Measurements from ENCODE around the gene SEMA3F. TPM values are rescaled to one million over a fixed set of nuclear protein-coding genes. Genes with fewer than 3 reads are reported as not detected.

Gene SEMA3F
- total and polyA plus RNA-seq, 10 of the 15 experiments (the other 5 are each of a cell fraction or from before 2014, with no cell fraction given), result 0.08 to 0.28 (median 0.12) TPM; not detected in 6

DNA sequence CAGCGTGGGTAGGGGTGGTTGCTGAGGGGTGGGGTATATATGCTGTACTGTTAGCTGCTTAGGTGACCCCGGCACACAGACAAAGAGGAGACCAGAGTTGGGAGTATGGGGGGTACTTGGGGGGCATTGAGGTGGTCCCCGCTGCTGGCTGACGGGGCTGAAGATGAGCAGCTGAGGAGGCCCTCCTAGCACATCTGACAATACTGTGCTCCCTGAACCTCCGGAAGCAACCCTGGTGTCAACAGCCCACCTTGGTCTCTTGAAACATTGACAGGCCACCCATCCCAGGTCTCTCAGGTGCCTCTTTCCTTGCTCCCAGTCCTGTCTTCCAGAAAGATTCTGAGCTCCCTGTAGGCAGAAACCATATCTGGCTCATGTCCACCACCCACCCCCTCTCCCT is 19.2 kb upstream of the SEMA3F start:
- POLR2A ChIA-PET, result no interaction called here
- RAD21 ChIA-PET (ENCODE audit: unreplicated experiment), result no interaction called here
- SMC1A ChIA-PET (ENCODE audit: uncharacterized antibody, unreplicated experiment), result no interaction called here
- Histone ChIP-seq H3K9me3 (replicated peaks; ENCODE audit: control insufficient read depth, insufficient read depth, low read length) (no peaks in the 10 kb centered on the region), H4K20me1 (ENCODE audit: control insufficient read depth, insufficient read depth) (no peaks in the 10 kb centered on the region), H3K4me3 (no peak overlapping the region), H3K4me2 (ENCODE audit: control insufficient read depth, insufficient read depth) (no peak overlapping the region), H3K27ac (ENCODE audit: control insufficient read depth, insufficient read depth) (no peak overlapping the region), H3K4me1 (ENCODE audit: control insufficient read depth, insufficient read depth, low read length) (no peaks in the 10 kb centered on the region), H3K9ac (ENCODE audit: control insufficient read depth, insufficient read depth, low read length) (no peak overlapping the region), H2AFZ (ENCODE audit: control insufficient read depth, low read depth, low read length) (no peak overlapping the region), H3K79me2 (ENCODE audit: control insufficient read depth, insufficient read depth, low read length) (no peaks in the 10 kb centered on the region), H3K36me3 (ENCODE audit: control insufficient read depth in 2 of 2, insufficient read depth in 2 of 2, low read length in 1 of 2) (no peaks in the 10 kb centered on the region), H3K27me3 (replicated peaks in 1 of 2; ENCODE audit: control insufficient read depth in 2 of 2, insufficient read depth in 2 of 2, low read length in 1 of 2) (peaks cover 0 to 2% of the 10 kb centered on the region in 2 experiments; a peak in 2 of 4 replicates)
- BruUV-seq (replicated peaks), result no TSS peak
- no peak for FAIRE-seq
- WGBS (ENCODE audit: insufficient coverage, insufficient replicate concordance, low lambda C conversion rate, missing lambda C conversion rate), result 13% methylated on average over 5 of the region's 5 CpGs
- no peak for ATAC-seq
- CTCF ChIA-PET, result interaction anchor here (0.6 to 1.6 kb wide), 4 partner anchors 14 to 55 kb away, joined by 3 to 4 read pairs (median 4); partner anchors contain the start of gene GNAT1
- in situ Hi-C loops (cut with MboI) (no loop called here), intact Hi-C loops (cut with micrococcal nuclease; ENCODE audit: unreplicated experiment) (no loop called here)
- no peak for DNase-seq (ENCODE audit: low read depth, low spot score)
- TF ChIP-seq, protein P1, sequence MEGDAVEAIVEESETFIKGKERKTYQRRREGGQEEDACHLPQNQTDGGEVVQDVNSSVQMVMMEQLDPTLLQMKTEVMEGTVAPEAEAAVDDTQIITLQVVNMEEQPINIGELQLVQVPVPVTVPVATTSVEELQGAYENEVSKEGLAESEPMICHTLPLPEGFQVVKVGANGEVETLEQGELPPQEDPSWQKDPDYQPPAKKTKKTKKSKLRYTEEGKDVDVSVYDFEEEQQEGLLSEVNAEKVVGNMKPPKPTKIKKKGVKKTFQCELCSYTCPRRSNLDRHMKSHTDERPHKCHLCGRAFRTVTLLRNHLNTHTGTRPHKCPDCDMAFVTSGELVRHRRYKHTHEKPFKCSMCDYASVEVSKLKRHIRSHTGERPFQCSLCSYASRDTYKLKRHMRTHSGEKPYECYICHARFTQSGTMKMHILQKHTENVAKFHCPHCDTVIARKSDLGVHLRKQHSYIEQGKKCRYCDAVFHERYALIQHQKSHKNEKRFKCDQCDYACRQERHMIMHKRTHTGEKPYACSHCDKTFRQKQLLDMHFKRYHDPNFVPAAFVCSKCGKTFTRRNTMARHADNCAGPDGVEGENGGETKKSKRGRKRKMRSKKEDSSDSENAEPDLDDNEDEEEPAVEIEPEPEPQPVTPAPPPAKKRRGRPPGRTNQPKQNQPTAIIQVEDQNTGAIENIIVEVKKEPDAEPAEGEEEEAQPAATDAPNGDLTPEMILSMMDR (IDR thresholded peaks at IDR 0.05 in 2 of 3, conservative IDR thresholded peaks at IDR 0.05 in 1 of 3; ENCODE audit: control insufficient read depth in 2 of 3, extremely low read depth in 1 of 3, insufficient read depth in 1 of 3, low read depth in 3 of 3, low read length in 3 of 3), result no peak
- TF ChIP-seq, protein P2, sequence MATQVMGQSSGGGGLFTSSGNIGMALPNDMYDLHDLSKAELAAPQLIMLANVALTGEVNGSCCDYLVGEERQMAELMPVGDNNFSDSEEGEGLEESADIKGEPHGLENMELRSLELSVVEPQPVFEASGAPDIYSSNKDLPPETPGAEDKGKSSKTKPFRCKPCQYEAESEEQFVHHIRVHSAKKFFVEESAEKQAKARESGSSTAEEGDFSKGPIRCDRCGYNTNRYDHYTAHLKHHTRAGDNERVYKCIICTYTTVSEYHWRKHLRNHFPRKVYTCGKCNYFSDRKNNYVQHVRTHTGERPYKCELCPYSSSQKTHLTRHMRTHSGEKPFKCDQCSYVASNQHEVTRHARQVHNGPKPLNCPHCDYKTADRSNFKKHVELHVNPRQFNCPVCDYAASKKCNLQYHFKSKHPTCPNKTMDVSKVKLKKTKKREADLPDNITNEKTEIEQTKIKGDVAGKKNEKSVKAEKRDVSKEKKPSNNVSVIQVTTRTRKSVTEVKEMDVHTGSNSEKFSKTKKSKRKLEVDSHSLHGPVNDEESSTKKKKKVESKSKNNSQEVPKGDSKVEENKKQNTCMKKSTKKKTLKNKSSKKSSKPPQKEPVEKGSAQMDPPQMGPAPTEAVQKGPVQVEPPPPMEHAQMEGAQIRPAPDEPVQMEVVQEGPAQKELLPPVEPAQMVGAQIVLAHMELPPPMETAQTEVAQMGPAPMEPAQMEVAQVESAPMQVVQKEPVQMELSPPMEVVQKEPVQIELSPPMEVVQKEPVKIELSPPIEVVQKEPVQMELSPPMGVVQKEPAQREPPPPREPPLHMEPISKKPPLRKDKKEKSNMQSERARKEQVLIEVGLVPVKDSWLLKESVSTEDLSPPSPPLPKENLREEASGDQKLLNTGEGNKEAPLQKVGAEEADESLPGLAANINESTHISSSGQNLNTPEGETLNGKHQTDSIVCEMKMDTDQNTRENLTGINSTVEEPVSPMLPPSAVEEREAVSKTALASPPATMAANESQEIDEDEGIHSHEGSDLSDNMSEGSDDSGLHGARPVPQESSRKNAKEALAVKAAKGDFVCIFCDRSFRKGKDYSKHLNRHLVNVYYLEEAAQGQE (IDR thresholded peaks at IDR 0.05; ENCODE audit: low read depth, low read length), result no peak
- TF ChIP-seq SUZ12 (IDR thresholded peaks at IDR 0.05; ENCODE audit: unreplicated experiment) (no peak), CHD2 (IDR thresholded peaks at IDR 0.05; ENCODE audit: borderline replicate concordance, low read depth, low read length) (no peak), CEBPZ (IDR thresholded peaks at IDR 0.05; ENCODE audit: low read depth, low read length) (no peak), RAD21 (IDR thresholded peaks at IDR 0.05; ENCODE audit: insufficient read depth, low read depth, low read length) (no peak), MTA3 (IDR thresholded peaks at IDR 0.05; ENCODE audit: borderline replicate concordance, low read length) (no peak), KDM1A (IDR thresholded peaks at IDR 0.05; ENCODE audit: borderline replicate concordance) (no peak), BCL11A (IDR thresholded peaks at IDR 0.05; ENCODE audit: low read depth, low read length) (no peak), CHD1 (IDR thresholded peaks at IDR 0.05; ENCODE audit: low read depth, low read length) (no peak), ZNF384 (IDR thresholded peaks at IDR 0.05; ENCODE audit: borderline replicate concordance, low read depth, low read length) (no peak), PML (IDR thresholded peaks at IDR 0.05; ENCODE audit: low read length) (no peak), CEBPB (IDR thresholded peaks at IDR 0.05; ENCODE audit: borderline replicate concordance in 1 of 2, low read depth in 2 of 2, low read length in 2 of 2) (no peak)
- TF ChIP-seq, protein P3, sequence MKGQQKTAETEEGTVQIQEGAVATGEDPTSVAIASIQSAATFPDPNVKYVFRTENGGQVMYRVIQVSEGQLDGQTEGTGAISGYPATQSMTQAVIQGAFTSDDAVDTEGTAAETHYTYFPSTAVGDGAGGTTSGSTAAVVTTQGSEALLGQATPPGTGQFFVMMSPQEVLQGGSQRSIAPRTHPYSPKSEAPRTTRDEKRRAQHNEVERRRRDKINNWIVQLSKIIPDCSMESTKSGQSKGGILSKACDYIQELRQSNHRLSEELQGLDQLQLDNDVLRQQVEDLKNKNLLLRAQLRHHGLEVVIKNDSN (IDR thresholded peaks at IDR 0.05; ENCODE audit: borderline replicate concordance, extremely low read length, insufficient read depth, low read depth, low read length), result no peak
